HepG2 (cell line): ENCODE results near the gene SSTR5. TPM values are rescaled to one million over a fixed set of nuclear protein-coding genes. Genes with fewer than 3 reads are reported as not detected.

Experiments used
- ATAC-seq: fragments of 200-7000 bp; cut with Tn5 transposase; 3 replicates; pipeline ENCODE4 v1.9.1; 2020; ENCODE audit warnings: mild to moderate bottlenecking, moderate library complexity
- BruUV-seq: library from RNA; stranded (reverse); fragments of 400-500 nt; replicated peaks from 2 replicates; lab custom pipeline; 2021; lab: Mats Ljungman, UMichigan
- CTCF ChIA-PET: fragments of 300-600 bp; formaldehyde crosslinking; extraction: SDS; loops from one replicate; lab custom pipeline; 2021; ENCODE audit warnings: low total read pairs, inconsistent platforms, low intra/inter-chr PET ratio; lab: Yijun Ruan, JAX
- POLR2A ChIA-PET: fragments of 350-600 bp; sonication (Branson Sonifier 250); formaldehyde crosslinking; loops from one replicate; lab custom pipeline; 2020; ENCODE audit warnings: antibody characterized with exemption, inconsistent platforms; lab: Yijun Ruan, JAX
- DNase-seq: peaks from one replicate; pipeline ENCODE4 v3.0.0-alpha.2; 2015; ENCODE audit warnings: low spot score
- FAIRE-seq: peaks from 3 replicates; lab custom pipeline; 2011; peaks lifted over from hg19 to GRCh38; lab: Jason Lieb, UNC
- H2AFZ ChIP-seq: one replicate; pipeline ENCODE4 v1.6.1; 2011; ENCODE audit warnings: low read length, inconsistent platforms
- H3K27ac ChIP-seq: fragments of 300-600 bp; 3 replicates; pipeline ENCODE4 v1.8.0; 2011; ENCODE audit warnings: mixed run types, mild to moderate bottlenecking, mixed read lengths, low read length, inconsistent platforms; ENCODE audit not compliant: insufficient read depth; ENCODE audit errors: extremely low read length
- H3K27me3 ChIP-seq, 2 experiments: fragments of 200-600 bp in 1 of 2; 2 replicates in 1 of 2; 3 replicates in 1 of 2; pipeline versions ENCODE4 v1.6.0 to v1.8.0; 2011; ENCODE audit warnings: low read length in 2 of 2, mild to moderate bottlenecking in 2 of 2, moderate library complexity in 2 of 2, inconsistent platforms in 1 of 2; ENCODE audit not compliant: insufficient read depth in 2 of 2, control insufficient read depth in 1 of 2
- H3K36me3 ChIP-seq, 2 experiments: fragments of 200-600 bp in 1 of 2; replicated peaks in 1 of 2; 2 replicates in 1 of 2; 3 replicates in 1 of 2; pipeline versions ENCODE4 v1.5.1 to v1.8.0; 2011; ENCODE audit warnings: low read length in 2 of 2, inconsistent platforms in 1 of 2; ENCODE audit not compliant: insufficient read depth in 2 of 2, control insufficient read depth in 1 of 2
- H3K4me1 ChIP-seq: 2 replicates; pipeline ENCODE4 v1.5.1; 2012; ENCODE audit warnings: low read length, inconsistent platforms; ENCODE audit not compliant: insufficient read depth
- H3K4me2 ChIP-seq: 2 replicates; pipeline ENCODE4 v1.6.0; 2011; ENCODE audit warnings: low read depth, low read length, inconsistent platforms
- H3K4me3 ChIP-seq, 3 experiments: fragments of 200-600 bp in 1 of 3; sonication (generic), shearing (Covaris generic) in 1 of 3; replicated peaks in 1 of 3; 2 replicates each; pipeline ENCODE4 v1.5.1; 2011 to 2016; ENCODE audit warnings: low read length in 3 of 3, inconsistent platforms in 2 of 3, low read depth in 2 of 3, mild to moderate bottlenecking in 2 of 3, control low read depth in 1 of 3, mixed read lengths in 1 of 3; ENCODE audit not compliant: insufficient read depth in 1 of 3
- H3K79me2 ChIP-seq: one replicate; pipeline ENCODE4 v1.6.1; 2011; ENCODE audit warnings: low read length, inconsistent platforms; ENCODE audit not compliant: insufficient read depth
- H3K9ac ChIP-seq: 2 replicates; pipeline ENCODE4 v1.6.0; 2011; ENCODE audit warnings: mild to moderate bottlenecking, low read depth, low read length, inconsistent platforms; ENCODE audit not compliant: insufficient read depth
- H3K9me3 ChIP-seq: 2 replicates; pipeline ENCODE4 v1.5.1; 2012; ENCODE audit warnings: mild to moderate bottlenecking, low read length
- H4K20me1 ChIP-seq: 2 replicates; pipeline ENCODE4 v1.6.0; 2011; ENCODE audit warnings: inconsistent platforms, mild to moderate bottlenecking, low read length, moderate library complexity; ENCODE audit not compliant: insufficient read depth
- HNRNPK ChIP-seq: fragments of 200-400 bp; formaldehyde crosslinking; IDR thresholded peaks from 2 replicates; pipeline ENCODE4 v1.6.1; 2018; ENCODE audit warnings: low read length, low read depth, moderate library complexity, mild to moderate bottlenecking; ENCODE audit not compliant: poor library complexity, severe bottlenecking
- MYC ChIP-seq: sonication (generic); formaldehyde crosslinking; IDR thresholded peaks from 2 replicates; pipeline ENCODE4 v1.9.0; 2021; ENCODE audit warnings: missing genetic modification reagents, borderline replicate concordance
- PRPF4 ChIP-seq: fragments of 200-400 bp; formaldehyde crosslinking; IDR thresholded peaks from 2 replicates; pipeline ENCODE4 v1.6.1; 2016; ENCODE audit warnings: low read length, low read depth; ENCODE audit not compliant: poor library complexity, severe bottlenecking
- SALL2 ChIP-seq: sonication (generic); formaldehyde crosslinking; IDR thresholded peaks from 2 replicates; pipeline ENCODE4 v1.8.1; 2023; ENCODE audit warnings: mild to moderate bottlenecking, missing genetic modification reagents, inconsistent platforms
- TGIF2 ChIP-seq: IDR thresholded peaks from 2 replicates; pipeline ENCODE4 v1.6.1; 2016; ENCODE audit warnings: control low read depth, missing compliant biosample characterization
- THYN1 ChIP-seq: sonication (generic); formaldehyde crosslinking; IDR thresholded peaks from 2 replicates; pipeline ENCODE4 v1.8.1; 2023; ENCODE audit warnings: low read depth, mild to moderate bottlenecking, moderate library complexity, missing genetic modification reagents, borderline replicate concordance
- ZNF124 ChIP-seq: sonication (generic); formaldehyde crosslinking; IDR thresholded peaks from 2 replicates; pipeline ENCODE4 v1.4.0; 2020; ENCODE audit warnings: missing genetic modification reagents
- WGBS: methylation state at CpG from one replicate; pipeline ENCODE4 v1.1.6; 2017; ENCODE audit warnings: low lambda C conversion rate; 5-methylcytosine and 5-hydroxymethylcytosine counted together
- in situ Hi-C: cut with HindIII; loops from 2 replicates; pipeline ENCODE4 v1.10.0; 2017; ENCODE audit warnings: low pct_unique_long_range_greater_than_20kb; ENCODE audit not compliant: extremely low pct_ligation_motif_present
- intact Hi-C: fragments of 100-400 bp; cut with micrococcal nuclease; formaldehyde crosslinking; loops from one replicate; pipeline ENCODE4 v1.10.0; 2022; ENCODE audit not compliant: unreplicated experiment
- polyA plus RNA-seq, 8 experiments: library from polyadenylated mRNA; depleted of rRNA in 3 of 8; stranded (reverse) in 7 of 8; unstranded in 1 of 8; fragments of >200 nt; fragmentation: Illumina TruSeq in 4 of 8; extraction: Trizol in 4 of 8; gene quantifications; 2 replicates each; pipeline versions ENCODE4 v1.2.1 to v1.2.3, GENCODE V29; 2011 to 2016; ENCODE audit warnings: low read depth in 4 of 8, missing spikeins in 1 of 8, mixed read lengths in 1 of 8; ENCODE audit not compliant: insufficient read depth in 1 of 8
- total RNA-seq, 5 experiments: library from RNA; depleted of rRNA; stranded (reverse); fragments of >200 nt; fragmentation: Illumina TruSeq; extraction: Trizol; gene quantifications; 2 replicates each; pipeline ENCODE4 v1.2.3, GENCODE V29; 2016; ENCODE audit warnings: low read depth in 1 of 5
- TF ChIP-seq, protein P1 (sequence below): sonication (generic); formaldehyde crosslinking; IDR thresholded peaks from 2 replicates; pipeline ENCODE4 v1.4.0; 2020; ENCODE audit warnings: missing genetic modification reagents
- TF ChIP-seq, protein P2 (sequence below): sonication (generic); formaldehyde crosslinking; IDR thresholded peaks from 2 replicates; pipeline ENCODE4 v1.5.0; 2020; ENCODE audit warnings: mild to moderate bottlenecking, missing genetic modification reagents, moderate library complexity
- TF ChIP-seq, protein P3 (sequence below): sonication (generic); formaldehyde crosslinking; IDR thresholded peaks from 2 replicates; pipeline ENCODE4 v1.5.1; 2020; ENCODE audit warnings: missing genetic modification reagents, mild to moderate bottlenecking, borderline replicate concordance
- TF ChIP-seq, protein P4 (sequence below): sonication (generic); formaldehyde crosslinking; IDR thresholded peaks from 2 replicates; pipeline ENCODE4 v1.5.0; 2020; ENCODE audit warnings: mild to moderate bottlenecking, missing genetic modification reagents
- TF ChIP-seq, protein P5 (sequence below): sonication (generic); formaldehyde crosslinking; IDR thresholded peaks from 2 replicates; pipeline ENCODE4 v1.5.0; 2020; ENCODE audit warnings: missing genetic modification reagents

The SSTR5 gene
- total and polyA plus RNA-seq, 2 of the 13 experiments (the other 11 are each of a cell fraction or from before 2014, with no cell fraction given), result 0.20 to 0.49 TPM

DNA sequence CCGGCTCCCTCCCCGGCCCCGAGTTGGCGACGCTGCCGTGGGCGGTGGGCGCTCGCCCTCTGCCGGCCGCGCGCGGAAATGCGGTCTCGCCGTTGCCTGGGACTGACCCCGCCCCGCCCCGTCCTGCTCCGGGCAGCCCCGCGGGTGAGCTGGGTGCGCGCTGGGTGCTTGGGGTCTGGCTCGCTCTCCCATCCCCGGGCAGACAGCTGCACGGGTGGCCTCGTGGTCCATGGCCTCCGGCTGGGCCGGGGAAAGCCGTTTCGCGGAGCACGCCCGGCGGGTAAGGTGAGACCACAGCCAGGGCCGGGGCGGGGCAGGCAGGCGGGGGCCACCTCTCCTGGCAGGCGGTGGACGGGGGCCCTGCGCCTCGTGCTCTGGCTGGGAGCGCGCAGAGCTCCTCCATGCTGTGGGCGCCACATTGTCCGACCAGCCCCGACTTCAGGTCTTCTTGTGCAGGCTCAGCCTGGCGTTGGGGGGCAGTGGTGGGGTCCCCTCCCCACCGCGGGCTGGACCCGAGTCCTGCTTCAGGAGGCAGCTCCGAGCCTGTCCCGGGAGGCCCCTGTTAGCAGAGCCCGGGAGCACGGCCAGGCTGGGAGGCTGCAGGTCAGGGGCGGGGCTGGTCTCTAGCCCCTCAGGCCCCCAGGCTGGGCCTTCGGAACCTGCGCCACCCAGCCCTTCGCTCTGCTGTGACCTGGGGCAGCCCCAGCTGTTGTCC lies 30.5 kb downstream of the SSTR5 start:
- H3K4me2 ChIP-seq, result no peak overlapping the region
- peak; percentile 45 for ATAC-seq
- intact Hi-C loops (no loop called here), in situ Hi-C loops (no loop called here)
- no peak for FAIRE-seq
- H3K36me3 ChIP-seq, result no peaks in the 10 kb centered on the region
- H3K9ac ChIP-seq, result no peak overlapping the region
- ChIA-PET POLR2A (no interaction called here), CTCF (interaction anchor here (0.7 to 2.3 kb wide), 3 partner anchors 29 to 92 kb away, joined by 3 to 20 read pairs (median 8); no protein-coding TSS in a partner anchor)
- BruUV-seq, result no TSS peak
- no peaks in the 10 kb centered on the region for H3K4me1 ChIP-seq
- no peaks in the 10 kb centered on the region for H3K9me3 ChIP-seq
- DNase-seq, result no peak
- no peak overlapping the region for H3K27ac ChIP-seq
- H3K79me2 ChIP-seq, result no peaks in the 10 kb centered on the region
- WGBS, result 7% methylated on average over 3 of the region's 61 CpGs
- no peak overlapping the region for H2AFZ ChIP-seq
- no peak overlapping the region for H3K4me3 ChIP-seq
- H4K20me1 ChIP-seq, result no peaks in the 10 kb centered on the region
- peaks cover 34 to 79% of the 10 kb centered on the region in 2 experiments for H3K27me3 ChIP-seq
- TF ChIP-seq PRPF4, result no peak
- no peak for TF ChIP-seq SALL2 (CRISPR knock-in tag)
- TF ChIP-seq, protein P1, sequence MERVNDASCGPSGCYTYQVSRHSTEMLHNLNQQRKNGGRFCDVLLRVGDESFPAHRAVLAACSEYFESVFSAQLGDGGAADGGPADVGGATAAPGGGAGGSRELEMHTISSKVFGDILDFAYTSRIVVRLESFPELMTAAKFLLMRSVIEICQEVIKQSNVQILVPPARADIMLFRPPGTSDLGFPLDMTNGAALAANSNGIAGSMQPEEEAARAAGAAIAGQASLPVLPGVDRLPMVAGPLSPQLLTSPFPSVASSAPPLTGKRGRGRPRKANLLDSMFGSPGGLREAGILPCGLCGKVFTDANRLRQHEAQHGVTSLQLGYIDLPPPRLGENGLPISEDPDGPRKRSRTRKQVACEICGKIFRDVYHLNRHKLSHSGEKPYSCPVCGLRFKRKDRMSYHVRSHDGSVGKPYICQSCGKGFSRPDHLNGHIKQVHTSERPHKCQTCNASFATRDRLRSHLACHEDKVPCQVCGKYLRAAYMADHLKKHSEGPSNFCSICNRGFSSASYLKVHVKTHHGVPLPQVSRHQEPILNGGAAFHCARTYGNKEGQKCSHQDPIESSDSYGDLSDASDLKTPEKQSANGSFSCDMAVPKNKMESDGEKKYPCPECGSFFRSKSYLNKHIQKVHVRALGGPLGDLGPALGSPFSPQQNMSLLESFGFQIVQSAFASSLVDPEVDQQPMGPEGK (CRISPR knock-in tag), result peak; percentile 69; the same call in 1 of the 2 replicates
- peak; percentile 28 for TF ChIP-seq HNRNPK
- TF ChIP-seq, protein P2, sequence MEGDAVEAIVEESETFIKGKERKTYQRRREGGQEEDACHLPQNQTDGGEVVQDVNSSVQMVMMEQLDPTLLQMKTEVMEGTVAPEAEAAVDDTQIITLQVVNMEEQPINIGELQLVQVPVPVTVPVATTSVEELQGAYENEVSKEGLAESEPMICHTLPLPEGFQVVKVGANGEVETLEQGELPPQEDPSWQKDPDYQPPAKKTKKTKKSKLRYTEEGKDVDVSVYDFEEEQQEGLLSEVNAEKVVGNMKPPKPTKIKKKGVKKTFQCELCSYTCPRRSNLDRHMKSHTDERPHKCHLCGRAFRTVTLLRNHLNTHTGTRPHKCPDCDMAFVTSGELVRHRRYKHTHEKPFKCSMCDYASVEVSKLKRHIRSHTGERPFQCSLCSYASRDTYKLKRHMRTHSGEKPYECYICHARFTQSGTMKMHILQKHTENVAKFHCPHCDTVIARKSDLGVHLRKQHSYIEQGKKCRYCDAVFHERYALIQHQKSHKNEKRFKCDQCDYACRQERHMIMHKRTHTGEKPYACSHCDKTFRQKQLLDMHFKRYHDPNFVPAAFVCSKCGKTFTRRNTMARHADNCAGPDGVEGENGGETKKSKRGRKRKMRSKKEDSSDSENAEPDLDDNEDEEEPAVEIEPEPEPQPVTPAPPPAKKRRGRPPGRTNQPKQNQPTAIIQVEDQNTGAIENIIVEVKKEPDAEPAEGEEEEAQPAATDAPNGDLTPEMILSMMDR (CRISPR knock-in tag), result peak; percentile 77
- TF ChIP-seq, protein P3, sequence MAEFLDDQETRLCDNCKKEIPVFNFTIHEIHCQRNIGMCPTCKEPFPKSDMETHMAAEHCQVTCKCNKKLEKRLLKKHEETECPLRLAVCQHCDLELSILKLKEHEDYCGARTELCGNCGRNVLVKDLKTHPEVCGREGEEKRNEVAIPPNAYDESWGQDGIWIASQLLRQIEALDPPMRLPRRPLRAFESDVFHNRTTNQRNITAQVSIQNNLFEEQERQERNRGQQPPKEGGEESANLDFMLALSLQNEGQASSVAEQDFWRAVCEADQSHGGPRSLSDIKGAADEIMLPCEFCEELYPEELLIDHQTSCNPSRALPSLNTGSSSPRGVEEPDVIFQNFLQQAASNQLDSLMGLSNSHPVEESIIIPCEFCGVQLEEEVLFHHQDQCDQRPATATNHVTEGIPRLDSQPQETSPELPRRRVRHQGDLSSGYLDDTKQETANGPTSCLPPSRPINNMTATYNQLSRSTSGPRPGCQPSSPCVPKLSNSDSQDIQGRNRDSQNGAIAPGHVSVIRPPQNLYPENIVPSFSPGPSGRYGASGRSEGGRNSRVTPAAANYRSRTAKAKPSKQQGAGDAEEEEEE (CRISPR knock-in tag), result no peak
- TF ChIP-seq THYN1, result no peak
- TF ChIP-seq, protein P4, sequence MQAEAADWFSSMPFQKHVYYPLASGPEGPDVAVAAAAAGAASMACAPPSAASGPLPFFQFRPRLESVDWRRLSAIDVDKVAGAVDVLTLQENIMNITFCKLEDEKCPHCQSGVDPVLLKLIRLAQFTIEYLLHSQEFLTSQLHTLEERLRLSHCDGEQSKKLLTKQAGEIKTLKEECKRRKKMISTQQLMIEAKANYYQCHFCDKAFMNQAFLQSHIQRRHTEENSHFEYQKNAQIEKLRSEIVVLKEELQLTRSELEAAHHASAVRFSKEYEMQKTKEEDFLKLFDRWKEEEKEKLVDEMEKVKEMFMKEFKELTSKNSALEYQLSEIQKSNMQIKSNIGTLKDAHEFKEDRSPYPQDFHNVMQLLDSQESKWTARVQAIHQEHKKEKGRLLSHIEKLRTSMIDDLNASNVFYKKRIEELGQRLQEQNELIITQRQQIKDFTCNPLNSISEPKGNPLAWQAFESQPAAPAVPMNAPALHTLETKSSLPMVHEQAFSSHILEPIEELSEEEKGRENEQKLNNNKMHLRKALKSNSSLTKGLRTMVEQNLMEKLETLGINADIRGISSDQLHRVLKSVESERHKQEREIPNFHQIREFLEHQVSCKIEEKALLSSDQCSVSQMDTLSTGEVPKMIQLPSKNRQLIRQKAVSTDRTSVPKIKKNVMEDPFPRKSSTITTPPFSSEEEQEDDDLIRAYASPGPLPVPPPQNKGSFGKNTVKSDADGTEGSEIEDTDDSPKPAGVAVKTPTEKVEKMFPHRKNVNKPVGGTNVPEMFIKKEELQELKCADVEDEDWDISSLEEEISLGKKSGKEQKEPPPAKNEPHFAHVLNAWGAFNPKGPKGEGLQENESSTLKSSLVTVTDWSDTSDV (CRISPR knock-in tag), result no peak
- TF ChIP-seq, protein P5, sequence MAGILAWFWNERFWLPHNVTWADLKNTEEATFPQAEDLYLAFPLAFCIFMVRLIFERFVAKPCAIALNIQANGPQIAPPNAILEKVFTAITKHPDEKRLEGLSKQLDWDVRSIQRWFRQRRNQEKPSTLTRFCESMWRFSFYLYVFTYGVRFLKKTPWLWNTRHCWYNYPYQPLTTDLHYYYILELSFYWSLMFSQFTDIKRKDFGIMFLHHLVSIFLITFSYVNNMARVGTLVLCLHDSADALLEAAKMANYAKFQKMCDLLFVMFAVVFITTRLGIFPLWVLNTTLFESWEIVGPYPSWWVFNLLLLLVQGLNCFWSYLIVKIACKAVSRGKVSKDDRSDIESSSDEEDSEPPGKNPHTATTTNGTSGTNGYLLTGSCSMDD (CRISPR knock-in tag), result no peak
- TF ChIP-seq MYC (CRISPR knock-in tag), result no peak
- 0 out of 2 replicates have a peak, but pooled peaks have one; percentile 22 for TF ChIP-seq ZNF124 (CRISPR knock-in tag)
- no peak for TF ChIP-seq TGIF2 (CRISPR knock-in tag)
